GM19324 (cell line): ENCODE data around the gene TCN2.

Experiments used
- ATAC-seq: cut with Tn5 transposase; IDR thresholded peaks from one replicate; pipeline ENCODE4 v1.9.1; 2021; ENCODE audit warnings: mild to moderate bottlenecking, moderate library complexity; ENCODE audit not compliant: unreplicated experiment, low FRiP score

Gene TCN2

DNA sequence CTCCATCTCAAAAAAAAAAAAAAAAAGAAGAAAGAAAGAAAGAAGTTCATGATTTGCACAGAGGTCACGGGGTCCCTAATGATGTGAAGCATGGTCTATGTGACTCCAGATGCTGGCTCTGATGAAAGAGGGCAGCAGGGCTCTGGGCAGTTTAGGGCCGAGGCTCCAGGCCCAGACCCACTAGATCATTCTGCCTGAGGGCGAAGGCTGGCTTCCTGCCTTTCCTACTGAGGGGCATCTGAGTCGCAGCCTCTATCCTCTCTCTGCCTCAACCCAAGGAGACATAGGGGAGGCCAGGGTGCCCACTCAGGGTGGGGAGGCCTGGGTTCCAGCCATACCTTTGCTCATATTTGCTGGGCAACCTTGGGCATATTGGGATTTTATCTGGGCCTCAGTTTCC lies 33.4 kb downstream of the TCN2 start:
- no peak for ATAC-seq

- ATAC-seq: no peak
These were observed 34.0 kb downstream of the TCN2 start for GRCh38 chr22:30640839-30641430.

- no peak for ATAC-seq
These were observed 36.3 kb downstream of the TCN2 start for GRCh38 chr22:30643055-30643875.

- ATAC-seq: no peak
These were observed 39.7 kb downstream of the TCN2 start for GRCh38 chr22:30646518-30647160.

- no peak for ATAC-seq
These were observed 40.6 kb downstream of the TCN2 start for GRCh38 chr22:30647536-30647935.

DNA sequence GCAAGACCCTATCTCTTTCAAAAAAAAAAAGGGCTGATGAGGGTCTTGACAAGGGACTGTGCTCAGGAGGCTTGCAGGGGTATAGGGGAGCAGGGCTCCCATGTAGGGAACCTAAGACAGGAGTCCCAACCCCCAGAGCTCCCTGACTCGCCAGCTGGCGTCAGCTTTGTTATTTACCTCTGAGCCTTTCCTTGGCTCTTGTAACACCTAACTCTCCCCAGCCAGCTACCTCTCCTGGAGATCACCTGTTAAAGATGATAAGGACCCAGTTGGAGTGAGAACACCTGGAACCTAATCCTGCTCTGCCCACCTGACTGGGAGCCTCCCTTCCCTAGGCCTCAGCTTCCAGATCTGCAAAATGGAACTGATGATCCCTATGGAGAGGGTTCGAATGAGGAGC lies 41.9 kb downstream of the TCN2 start:
- ATAC-seq: no peak

- ATAC-seq: no peak
These were observed 42.5 kb downstream of the TCN2 start for GRCh38 chr22:30649430-30650007.

- ATAC-seq: no peak
These were observed 43.6 kb downstream of the TCN2 start for GRCh38 chr22:30650508-30651116.

DNA sequence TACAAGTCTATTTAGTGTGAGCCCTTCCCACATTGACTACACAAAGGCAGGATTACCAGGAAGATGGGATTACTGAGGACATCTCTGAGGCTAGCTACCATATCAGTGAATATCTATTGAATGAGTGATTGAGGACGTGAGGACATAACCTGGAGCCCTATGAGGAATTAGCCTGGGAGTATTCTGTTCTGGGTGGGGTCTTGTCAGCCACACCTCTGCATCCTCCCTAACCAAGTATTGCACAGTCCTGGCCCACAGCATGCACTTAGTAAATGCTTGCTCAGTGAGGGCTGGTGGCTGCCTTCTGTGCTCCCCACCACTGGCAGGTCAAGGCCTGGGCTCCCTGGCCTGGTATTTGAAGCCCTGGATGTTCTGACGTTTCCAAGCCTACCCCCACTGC lies 45.9 kb downstream of the TCN2 start:
- ATAC-seq: no peak

- no peak for ATAC-seq
These were observed 47.4 kb downstream of the TCN2 start for GRCh38 chr22:30654361-30654760.

- ATAC-seq: no peak
These were observed 48.6 kb downstream of the TCN2 start for GRCh38 chr22:30655532-30655931.

DNA sequence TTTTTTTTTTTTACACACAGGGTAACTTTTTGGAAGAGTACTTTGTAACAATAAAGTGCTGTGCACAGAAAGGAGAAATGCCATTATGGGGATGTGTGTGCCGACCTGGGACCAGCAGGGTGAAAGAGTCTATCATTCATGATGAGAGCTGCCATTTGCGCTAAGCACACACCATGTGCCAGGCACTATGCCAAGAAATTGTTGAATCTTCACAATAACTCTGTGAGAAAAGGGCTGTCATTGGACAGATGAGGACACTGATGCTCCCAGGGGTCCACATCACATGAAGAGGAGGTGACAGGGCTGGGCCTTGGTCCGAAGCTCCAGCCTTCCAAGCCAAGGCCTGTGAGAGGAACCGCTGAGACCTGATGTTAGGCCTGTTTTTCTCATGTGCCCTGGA lies 55.1 kb downstream of the TCN2 start:
- ATAC-seq: no peak

DNA sequence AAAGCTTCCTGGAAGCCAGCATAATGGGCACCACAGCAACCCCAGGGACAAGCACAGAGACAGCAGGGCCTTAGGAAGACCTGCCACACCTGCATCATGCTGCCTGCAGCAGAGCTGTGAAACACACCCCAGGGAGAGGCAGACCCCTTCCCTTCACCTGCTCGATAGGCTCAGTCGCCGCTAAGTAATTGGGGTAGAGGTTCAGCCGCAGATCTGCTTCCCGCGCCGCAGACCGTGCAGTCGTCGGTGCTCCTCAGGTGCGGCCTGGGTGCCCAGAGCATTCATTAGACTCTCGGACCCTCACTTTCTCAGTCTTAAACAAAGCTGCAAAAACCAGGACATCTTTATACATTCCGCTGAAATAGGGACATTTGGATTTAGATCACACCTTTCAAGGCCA lies 57.8 kb downstream of the TCN2 start:
- no peak for ATAC-seq

- no peak for ATAC-seq
These were observed 58.3 kb downstream of the TCN2 start for GRCh38 chr22:30665266-30665665.

GRCh38 chr22:30665786-30666185 lies 58.8 kb downstream of the TCN2 start:
- no peak for ATAC-seq

- ATAC-seq: no peak
These were observed 60.1 kb downstream of the TCN2 start for GRCh38 chr22:30667107-30667493.

- ATAC-seq: peak; percentile 85
These were observed 60.8 kb downstream of the TCN2 start, which contains the start of gene DUSP18 for GRCh38 chr22:30667494-30668385. Gene DUSP18, minus strand, starts transcription at chr22:30667875. Its CDS starts 3,872 bp downstream, at chr22:30664003.

DNA sequence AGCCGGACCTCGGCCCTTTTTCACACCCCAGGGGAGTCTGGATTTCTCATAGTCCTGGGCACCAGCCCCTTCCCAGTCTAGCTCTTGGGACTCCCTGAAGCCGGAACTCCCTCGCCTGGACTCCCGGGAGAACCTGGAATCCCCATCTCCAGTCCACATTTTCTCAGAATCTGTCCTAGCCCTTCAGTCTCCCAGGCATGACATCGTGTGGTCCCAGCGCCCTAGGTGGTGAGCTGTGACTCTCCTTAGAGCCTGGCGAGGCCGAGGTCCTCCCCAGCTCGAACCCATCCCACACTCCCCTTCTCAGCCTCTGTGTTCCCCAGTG lies 61.4 kb downstream of the TCN2 start:
- ATAC-seq: no peak

- no peak for ATAC-seq
These were observed 64.1 kb downstream of the TCN2 start for GRCh38 chr22:30671071-30671470.

- no peak for ATAC-seq
These were observed 66.2 kb downstream of the TCN2 start for GRCh38 chr22:30673136-30673535.
